ENCODE data around the gene COQ8B. TPM values are rescaled to one million over a fixed set of nuclear protein-coding genes. Genes with fewer than 3 reads are reported as not detected.
"Not testable (repeated sequence)": the region's sequence is repeated elsewhere in the genome, so short reads cannot be mapped to it uniquely, and the experiment has no call there.

Gene COQ8B
- 31.3 and 58.0 TPM in 2 replicates for total RNA-seq (2014; rRNA removed; shearing (Covaris generic); ENCODE audit: low replicate concordance)

DNA sequence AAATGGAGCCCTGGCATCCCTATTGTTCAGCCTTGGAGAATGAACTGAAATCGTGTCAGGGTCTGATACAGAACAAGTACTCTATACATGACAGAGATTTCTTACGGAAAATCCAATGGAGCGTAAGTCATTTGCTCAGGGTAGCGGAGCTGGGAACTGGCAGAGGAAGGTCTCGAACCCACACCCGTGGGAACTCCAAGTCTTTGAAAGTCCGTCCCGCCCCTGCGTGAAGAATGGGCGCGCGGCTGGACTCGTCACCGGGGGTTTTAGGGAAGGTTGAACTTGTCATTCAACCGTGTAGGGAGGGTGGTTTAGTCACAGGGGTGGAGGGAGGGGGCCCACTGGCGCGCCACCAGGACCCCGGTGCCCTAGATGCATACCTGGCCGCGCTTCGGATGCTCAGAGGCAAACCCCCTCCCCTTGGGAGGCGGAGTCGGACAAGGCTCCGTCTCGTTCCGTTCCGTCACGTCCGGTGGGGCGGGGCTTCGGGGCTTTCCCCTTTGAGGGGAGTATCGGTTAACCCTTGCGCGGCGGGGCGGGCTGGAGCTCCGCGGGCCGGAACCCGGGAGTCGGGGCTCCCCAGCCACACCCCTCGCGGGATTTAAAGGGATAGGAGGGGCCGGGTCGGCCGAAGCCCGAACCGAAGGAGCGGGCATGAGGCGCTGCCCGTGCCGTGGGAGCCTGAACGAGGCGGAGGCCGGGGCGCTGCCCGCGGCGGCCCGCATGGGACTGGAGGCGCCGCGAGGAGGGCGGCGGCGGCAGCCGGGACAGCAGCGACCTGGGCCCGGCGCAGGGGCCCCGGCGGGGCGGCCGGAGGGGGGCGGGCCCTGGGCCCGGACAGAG, at the start of gene COQ8B, which contains the start of gene ITPKC:
TSS of gene COQ8B (minus strand) at position 405 of the 843 bp plus-strand sequence. CDS start 2,254 bp downstream, outside the sequence.
TSS of gene ITPKC (plus strand) at position 631 of the 843 bp plus-strand sequence. CDS start at position 655, 24 bp downstream.
- Histone ChIP-seq H3K79me2 (ENCODE audit: low read length) (peaks cover 62% of the 10 kb centered on the region), H3K27ac (ENCODE audit: low read length) (peak within 1 kb of the TSS; percentile 53), H3K9me3 (ENCODE audit: low read length) (no peaks in the 10 kb centered on the region), H3K9me2 (replicated peaks; ENCODE audit: insufficient read depth, low read length) (no peaks in the 10 kb centered on the region), H3K4me3 (ENCODE audit: low read length) (peak within 1 kb of the TSS; percentile 69), H3K36me3 (ENCODE audit: insufficient read depth, low read length) (no peaks in the 10 kb centered on the region), H3K4me2 (ENCODE audit: low read depth, low read length, poor library complexity, severe bottlenecking) (peak within 1 kb of the TSS; percentile 81), H2AFZ (ENCODE audit: low read length) (no peak within 1 kb of the TSS; the same call in 1 of the 2 replicates), H3K27me3 (ENCODE audit: low read length) (no peaks in the 10 kb centered on the region), H3K9ac (ENCODE audit: low read length) (peak within 1 kb of the TSS; percentile 82), H4K20me1 (ENCODE audit: insufficient read depth, low read depth, low read length) (no peaks in the 10 kb centered on the region), H3K4me1 (ENCODE audit: low read length) (peaks cover 45% of the 10 kb centered on the region)
- DNase-seq, result peak; percentile 100

DNA sequence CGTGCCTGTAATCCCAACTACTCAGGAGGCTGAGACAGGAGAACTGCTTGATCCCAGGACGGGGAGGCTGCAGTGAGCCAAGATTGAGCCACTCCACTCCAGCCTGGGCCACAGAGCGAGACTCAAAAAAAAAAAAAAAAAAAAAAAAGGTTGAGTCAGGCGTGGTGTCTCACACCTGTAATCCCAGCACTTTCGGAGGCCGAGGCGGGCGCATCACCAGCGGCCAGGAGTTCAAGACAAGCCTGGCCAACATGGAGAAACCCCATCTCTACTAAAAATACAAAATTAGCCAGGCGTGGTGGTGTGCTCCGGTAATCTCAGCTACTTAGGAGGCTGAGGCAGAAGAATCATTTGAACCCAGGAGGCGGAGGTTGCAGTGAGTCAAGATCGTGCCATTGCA, 49.7 kb upstream of the COQ8B start:
- peaks cover 44% of the 10 kb centered on the region for H3K36me3 ChIP-seq (ENCODE audit: insufficient read depth, low read length)
- not testable (repeated sequence) for H4K20me1 ChIP-seq (ENCODE audit: insufficient read depth, low read depth, low read length); H3K4me1 ChIP-seq (ENCODE audit: low read length); H3K79me2 ChIP-seq (ENCODE audit: low read length); H3K4me3 ChIP-seq (ENCODE audit: low read length); H3K4me2 ChIP-seq (ENCODE audit: low read depth, low read length, poor library complexity, severe bottlenecking); H3K27me3 ChIP-seq (ENCODE audit: low read length); H3K9me2 ChIP-seq (replicated peaks; ENCODE audit: insufficient read depth, low read length); DNase-seq; H3K27ac ChIP-seq (ENCODE audit: low read length); H3K9ac ChIP-seq (ENCODE audit: low read length); H2AFZ ChIP-seq (ENCODE audit: low read length); H3K9me3 ChIP-seq (ENCODE audit: low read length)

DNA sequence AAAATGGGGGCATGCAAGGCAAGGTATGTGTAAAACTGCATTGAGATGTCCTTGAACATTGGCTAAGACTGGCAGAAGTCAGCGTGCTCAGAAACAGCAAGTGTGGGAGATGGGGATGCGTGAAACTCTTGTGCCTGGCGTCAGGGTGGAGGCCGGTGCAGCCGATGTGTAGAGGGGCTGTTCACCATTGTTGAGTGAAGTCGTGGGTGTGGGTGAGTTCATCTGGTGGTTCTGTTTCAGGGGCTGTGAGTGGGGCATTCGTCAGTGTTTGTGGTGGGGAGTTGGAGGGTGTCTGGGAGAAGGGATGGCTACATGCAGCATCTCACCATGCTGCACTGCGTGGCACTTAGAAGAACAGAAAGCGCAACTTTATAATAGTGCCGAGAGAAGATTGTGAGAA, 47.3 kb upstream of the COQ8B start:
- Histone ChIP-seq H4K20me1 (ENCODE audit: insufficient read depth, low read depth, low read length) (peaks cover 23% of the 10 kb centered on the region), H3K4me3 (ENCODE audit: low read length) (no peak overlapping the region), H3K79me2 (ENCODE audit: low read length) (peaks cover 6% of the 10 kb centered on the region; the same call in 1 of the 2 replicates), H3K4me2 (ENCODE audit: low read depth, low read length, poor library complexity, severe bottlenecking) (no peak overlapping the region), H3K36me3 (ENCODE audit: insufficient read depth, low read length) (peaks cover 67% of the 10 kb centered on the region), H3K27me3 (ENCODE audit: low read length) (no peaks in the 10 kb centered on the region), H3K4me1 (ENCODE audit: low read length) (no peaks in the 10 kb centered on the region), H3K9me3 (ENCODE audit: low read length) (no peaks in the 10 kb centered on the region), H3K9me2 (replicated peaks; ENCODE audit: insufficient read depth, low read length) (no peaks in the 10 kb centered on the region), H3K27ac (ENCODE audit: low read length) (no peak overlapping the region), H2AFZ (ENCODE audit: low read length) (no peak overlapping the region), H3K9ac (ENCODE audit: low read length) (no peak overlapping the region)
- DNase-seq, result no peak

DNA sequence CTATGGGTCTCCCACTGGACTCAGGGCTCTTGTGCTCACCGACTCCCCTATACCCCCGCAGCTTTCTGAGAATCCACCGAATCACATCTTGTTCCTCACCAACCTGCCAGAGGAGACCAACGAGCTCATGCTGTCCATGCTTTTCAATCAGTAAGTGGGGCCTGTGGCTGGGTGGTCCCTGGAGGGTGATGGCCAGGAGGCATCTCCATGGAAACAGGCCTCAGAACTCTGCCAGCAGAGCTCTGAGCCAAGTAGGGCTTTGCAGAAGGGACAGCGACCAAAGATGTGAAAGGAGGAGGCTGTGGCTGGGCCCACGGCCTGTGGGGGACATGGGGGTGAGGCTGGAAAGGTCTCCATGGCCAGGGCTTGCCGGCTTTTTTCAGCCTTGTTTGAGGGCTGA, 46.8 kb upstream of the COQ8B start:
- Histone ChIP-seq H2AFZ (ENCODE audit: low read length) (no peak overlapping the region), H3K27ac (ENCODE audit: low read length) (no peak overlapping the region), H4K20me1 (ENCODE audit: insufficient read depth, low read depth, low read length) (peaks cover 23% of the 10 kb centered on the region)

DNA sequence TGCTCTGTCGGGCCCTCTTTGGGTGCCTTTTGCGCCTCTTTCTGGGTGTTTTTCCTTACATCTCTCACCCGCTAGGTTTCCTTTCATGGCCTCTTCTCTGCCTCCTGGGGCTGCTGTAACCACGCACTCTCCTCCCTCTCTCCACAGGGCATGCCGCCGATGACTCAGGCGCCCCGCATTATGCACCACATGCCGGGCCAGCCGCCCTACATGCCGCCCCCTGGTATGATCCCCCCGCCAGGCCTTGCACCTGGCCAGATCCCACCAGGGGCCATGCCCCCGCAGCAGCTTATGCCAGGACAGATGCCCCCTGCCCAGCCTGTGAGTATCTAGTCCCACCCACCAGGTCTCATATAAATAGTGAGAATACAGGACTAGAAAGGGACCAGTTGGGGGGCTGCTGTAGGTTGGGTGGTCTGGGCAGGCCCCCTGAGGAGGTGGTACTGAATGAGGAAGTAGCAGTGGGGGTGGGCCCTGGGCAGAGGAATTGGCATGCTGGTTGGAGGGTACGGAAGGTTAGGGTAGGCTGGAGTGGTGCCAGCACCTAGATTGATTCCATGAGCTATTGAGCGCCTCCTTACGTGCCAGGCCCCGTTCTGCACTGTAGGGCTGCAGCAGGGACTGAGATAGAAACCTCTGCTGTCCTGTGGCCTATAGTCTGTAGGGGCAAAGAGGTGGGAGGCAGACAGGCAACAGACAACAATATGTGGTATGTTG, 46.2 kb upstream of the COQ8B start:
- Histone ChIP-seq H3K79me2 (ENCODE audit: low read length) (peaks cover 9% of the 10 kb centered on the region; the same call in 1 of the 2 replicates), H3K4me2 (ENCODE audit: low read depth, low read length, poor library complexity, severe bottlenecking) (no peak overlapping the region), H3K9me2 (replicated peaks; ENCODE audit: insufficient read depth, low read length) (no peaks in the 10 kb centered on the region), H3K27me3 (ENCODE audit: low read length) (no peaks in the 10 kb centered on the region), H3K27ac (ENCODE audit: low read length) (no peak overlapping the region), H3K4me1 (ENCODE audit: low read length) (no peaks in the 10 kb centered on the region), H3K4me3 (ENCODE audit: low read length) (no peak overlapping the region), H4K20me1 (ENCODE audit: insufficient read depth, low read depth, low read length) (peaks cover 23% of the 10 kb centered on the region), H3K9me3 (ENCODE audit: low read length) (no peaks in the 10 kb centered on the region), H3K36me3 (ENCODE audit: insufficient read depth, low read length) (peaks cover 73% of the 10 kb centered on the region), H3K9ac (ENCODE audit: low read length) (no peak overlapping the region), H2AFZ (ENCODE audit: low read length) (no peak overlapping the region)
- DNase-seq, result no peak

More for the DNA sequence above, 46.8 kb upstream of the COQ8B start:
- peaks cover 6% of the 10 kb centered on the region; the same call in 1 of the 2 replicates for H3K79me2 ChIP-seq (ENCODE audit: low read length)
- H3K36me3 ChIP-seq (ENCODE audit: insufficient read depth, low read length), result peaks cover 69% of the 10 kb centered on the region
- no peak overlapping the region for H3K9ac ChIP-seq (ENCODE audit: low read length)
- no peaks in the 10 kb centered on the region for H3K4me1 ChIP-seq (ENCODE audit: low read length)
- DNase-seq, result no peak
- no peak overlapping the region for H3K4me3 ChIP-seq (ENCODE audit: low read length)
- H3K4me2 ChIP-seq (ENCODE audit: low read depth, low read length, poor library complexity, severe bottlenecking), result no peak overlapping the region
- no peaks in the 10 kb centered on the region for H3K9me3 ChIP-seq (ENCODE audit: low read length)
- no peaks in the 10 kb centered on the region for H3K9me2 ChIP-seq (replicated peaks; ENCODE audit: insufficient read depth, low read length)
- no peaks in the 10 kb centered on the region for H3K27me3 ChIP-seq (ENCODE audit: low read length)

DNA sequence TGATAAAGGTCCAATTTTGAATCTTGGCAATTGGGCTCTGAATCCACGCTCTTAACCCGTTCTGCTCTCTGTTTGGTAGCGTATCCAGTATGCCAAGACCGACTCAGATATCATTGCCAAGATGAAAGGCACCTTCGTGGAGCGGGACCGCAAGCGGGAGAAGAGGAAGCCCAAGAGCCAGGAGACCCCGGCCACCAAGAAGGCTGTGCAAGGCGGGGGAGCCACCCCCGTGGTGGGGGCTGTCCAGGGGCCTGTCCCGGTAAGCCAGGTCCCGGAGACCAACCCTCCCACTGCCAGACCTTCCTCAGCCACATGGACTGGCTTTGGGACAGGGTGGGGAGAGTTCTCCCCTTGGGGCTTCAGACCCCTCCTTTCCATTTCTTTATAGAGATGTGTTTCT, 42.7 kb upstream of the COQ8B start:
- peaks cover 78% of the 10 kb centered on the region for H3K36me3 ChIP-seq (ENCODE audit: insufficient read depth, low read length)
- no peaks in the 10 kb centered on the region for H3K9me3 ChIP-seq (ENCODE audit: low read length)
- H3K9me2 ChIP-seq (replicated peaks; ENCODE audit: insufficient read depth, low read length), result no peaks in the 10 kb centered on the region
- H3K4me3 ChIP-seq (ENCODE audit: low read length), result no peak overlapping the region
- H3K79me2 ChIP-seq (ENCODE audit: low read length), result peaks cover 42% of the 10 kb centered on the region
- peaks cover 17% of the 10 kb centered on the region for H3K4me1 ChIP-seq (ENCODE audit: low read length)
- H3K27me3 ChIP-seq (ENCODE audit: low read length), result no peaks in the 10 kb centered on the region
- DNase-seq, result no peak
- H4K20me1 ChIP-seq (ENCODE audit: insufficient read depth, low read depth, low read length), result peaks cover 53% of the 10 kb centered on the region
- H2AFZ ChIP-seq (ENCODE audit: low read length), result no peak overlapping the region
- H3K27ac ChIP-seq (ENCODE audit: low read length), result no peak overlapping the region
- H3K9ac ChIP-seq (ENCODE audit: low read length), result no peak overlapping the region
- no peak overlapping the region for H3K4me2 ChIP-seq (ENCODE audit: low read depth, low read length, poor library complexity, severe bottlenecking)

DNA sequence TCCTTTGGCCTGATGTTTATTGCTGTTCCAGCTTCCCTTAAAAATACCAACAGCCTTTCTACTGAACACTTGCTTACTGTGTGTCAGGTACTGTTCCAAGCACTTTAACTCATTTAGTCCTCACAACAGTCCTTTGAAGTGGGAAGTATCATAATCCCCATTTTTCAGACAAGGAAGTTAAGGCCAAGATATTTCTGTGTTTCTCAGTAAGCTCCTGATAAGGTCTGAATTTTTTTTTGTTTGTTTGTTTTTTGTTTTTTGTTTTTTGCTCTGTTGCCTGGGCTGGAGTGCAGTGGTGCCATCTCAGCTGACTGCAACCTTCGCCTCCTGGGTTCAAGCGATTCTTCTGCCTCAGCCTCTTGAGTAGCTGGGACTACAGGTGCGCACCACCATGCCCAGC, 41.8 kb upstream of the COQ8B start:
- H2AFZ ChIP-seq (ENCODE audit: low read length), result no peak overlapping the region
- H3K4me3 ChIP-seq (ENCODE audit: low read length), result no peak overlapping the region
- H3K9me3 ChIP-seq (ENCODE audit: low read length), result no peaks in the 10 kb centered on the region
- no peak overlapping the region for H3K4me2 ChIP-seq (ENCODE audit: low read depth, low read length, poor library complexity, severe bottlenecking)
- no peak overlapping the region for H3K9ac ChIP-seq (ENCODE audit: low read length)
- no peak for DNase-seq
- peaks cover 73% of the 10 kb centered on the region for H3K36me3 ChIP-seq (ENCODE audit: insufficient read depth, low read length)
- H3K27ac ChIP-seq (ENCODE audit: low read length), result no peak overlapping the region
- peaks cover 55% of the 10 kb centered on the region for H4K20me1 ChIP-seq (ENCODE audit: insufficient read depth, low read depth, low read length)
- peaks cover 22% of the 10 kb centered on the region for H3K4me1 ChIP-seq (ENCODE audit: low read length)
- no peaks in the 10 kb centered on the region for H3K27me3 ChIP-seq (ENCODE audit: low read length)
- no peaks in the 10 kb centered on the region for H3K9me2 ChIP-seq (replicated peaks; ENCODE audit: insufficient read depth, low read length)
- peaks cover 50% of the 10 kb centered on the region for H3K79me2 ChIP-seq (ENCODE audit: low read length)

DNA sequence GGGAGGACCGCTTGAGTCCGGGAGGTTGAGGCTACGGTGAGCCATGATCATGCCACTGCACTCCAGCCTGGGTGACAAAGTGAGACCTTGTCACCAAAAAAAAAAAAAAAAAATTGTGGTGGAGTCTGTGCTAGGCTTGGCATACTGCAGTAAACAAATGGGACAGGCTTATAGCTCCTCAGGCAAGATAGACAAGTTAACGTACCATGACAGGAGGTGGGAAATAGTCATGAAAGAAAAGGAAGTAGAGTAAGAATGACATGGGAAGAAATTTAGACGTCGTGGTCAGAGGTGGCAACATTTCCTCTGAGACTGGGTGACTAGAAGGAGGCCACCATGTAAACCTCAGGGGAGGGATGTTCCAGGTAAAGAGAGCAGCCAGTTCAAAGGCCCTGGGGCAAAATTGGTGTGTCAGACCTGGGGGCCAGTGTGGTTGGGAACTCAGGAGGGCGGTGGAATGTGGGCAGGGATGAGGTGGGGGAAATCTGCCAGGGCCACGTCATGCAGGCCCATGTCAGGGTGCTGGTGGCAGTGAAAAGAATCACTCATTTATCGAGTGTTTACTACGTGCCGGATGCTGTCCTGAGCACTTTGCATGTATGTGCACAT, 39.9 kb upstream of the COQ8B start:
- no peak overlapping the region for H3K4me3 ChIP-seq (ENCODE audit: low read length)
- H3K4me1 ChIP-seq (ENCODE audit: low read length), result peaks cover 32% of the 10 kb centered on the region
- no peaks in the 10 kb centered on the region for H3K9me2 ChIP-seq (replicated peaks; ENCODE audit: insufficient read depth, low read length)
- H3K4me2 ChIP-seq (ENCODE audit: low read depth, low read length, poor library complexity, severe bottlenecking), result no peak overlapping the region
- H3K27ac ChIP-seq (ENCODE audit: low read length), result no peak overlapping the region
- peaks cover 55% of the 10 kb centered on the region for H3K36me3 ChIP-seq (ENCODE audit: insufficient read depth, low read length)
- H3K9me3 ChIP-seq (ENCODE audit: low read length), result no peaks in the 10 kb centered on the region
- peaks cover 68% of the 10 kb centered on the region for H3K79me2 ChIP-seq (ENCODE audit: low read length)
- H3K9ac ChIP-seq (ENCODE audit: low read length), result no peak overlapping the region
- no peak overlapping the region for H2AFZ ChIP-seq (ENCODE audit: low read length)
- no peaks in the 10 kb centered on the region for H3K27me3 ChIP-seq (ENCODE audit: low read length)
- no peak for DNase-seq
- H4K20me1 ChIP-seq (ENCODE audit: insufficient read depth, low read depth, low read length), result peaks cover 46% of the 10 kb centered on the region

Measured in Karpas-422 (cell line).